Effector memory CD4-positive, alpha-beta T cell (primary cell): Measurements from ENCODE around the gene MIER2.

Experiments
- DNase-seq, 3 donors: peaks; one replicate each; pipeline ENCODE4 v3.0.0-alpha.2; 2020
- H3K27ac ChIP-seq: 2 replicates; pipeline ENCODE4 v1.7.0; 2013; ENCODE audit warnings: mild to moderate bottlenecking, low read length, moderate library complexity; ENCODE audit not compliant: insufficient read depth, poor library complexity, severe bottlenecking
- H3K27me3 ChIP-seq: replicated peaks from 2 replicates; pipeline ENCODE4 v1.7.0; 2013; ENCODE audit warnings: mild to moderate bottlenecking, low read length; ENCODE audit not compliant: insufficient read depth, control insufficient read depth, poor library complexity, severe bottlenecking
- H3K36me3 ChIP-seq: 2 replicates; pipeline ENCODE4 v1.7.0; 2013; ENCODE audit warnings: mild to moderate bottlenecking, low read length, moderate library complexity; ENCODE audit not compliant: control insufficient read depth, insufficient read depth
- H3K4me1 ChIP-seq: 2 replicates; pipeline ENCODE4 v1.7.0; 2013; ENCODE audit warnings: low read length, mild to moderate bottlenecking; ENCODE audit not compliant: control insufficient read depth, insufficient read depth, poor library complexity, severe bottlenecking
- H3K4me3 ChIP-seq: 2 replicates; pipeline ENCODE4 v1.7.0; 2013; ENCODE audit warnings: low read length, low read depth, mild to moderate bottlenecking; ENCODE audit not compliant: insufficient read depth, poor library complexity, severe bottlenecking
- H3K9me3 ChIP-seq: 2 replicates; pipeline ENCODE4 v1.7.0; 2013; ENCODE audit warnings: mild to moderate bottlenecking, low read length, moderate library complexity; ENCODE audit not compliant: control insufficient read depth

MIER2 gene

DNA sequence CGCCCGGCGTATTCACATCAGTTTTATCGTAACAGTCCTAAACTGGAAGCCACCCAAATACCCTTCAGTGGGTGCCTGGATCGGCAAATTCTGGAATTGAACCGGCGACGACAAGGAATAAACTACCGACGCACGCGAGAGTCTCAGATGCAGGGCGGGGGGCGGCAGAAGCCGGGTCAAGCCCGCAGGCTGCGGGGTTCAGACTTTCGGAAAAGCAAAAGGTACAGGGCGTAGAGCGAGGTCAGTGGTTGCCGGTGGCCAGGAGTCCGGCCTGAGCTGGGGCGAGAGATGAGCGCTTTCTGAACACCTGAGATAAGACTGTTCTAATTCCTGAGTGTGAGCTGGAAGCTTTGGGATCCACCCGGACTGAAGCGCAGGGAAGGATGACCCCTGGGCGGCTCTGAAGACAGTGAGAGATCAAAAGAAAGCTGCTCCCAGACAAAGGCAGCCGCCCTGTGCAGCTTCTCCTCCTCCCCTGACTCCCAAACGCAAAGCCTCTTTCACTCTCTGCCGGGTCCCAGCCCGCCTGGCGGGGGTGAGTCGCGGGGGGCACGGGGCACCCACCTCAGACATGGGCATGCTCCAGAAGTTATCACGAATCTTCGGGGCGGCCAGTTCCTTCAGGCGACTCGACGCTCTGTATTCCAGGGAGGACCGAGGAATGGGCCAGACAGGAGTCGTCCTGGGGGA lies 26.2 kb upstream of the MIER2 start:
- Histone ChIP-seq H3K27me3 (peaks cover 5% of the 10 kb centered on the region), H3K9me3 (no peaks in the 10 kb centered on the region), H3K36me3 (no peaks in the 10 kb centered on the region), H3K4me1 (no peaks in the 10 kb centered on the region), H3K27ac (no peak overlapping the region), H3K4me3 (no peak overlapping the region)
- no peak for DNase-seq

DNA sequence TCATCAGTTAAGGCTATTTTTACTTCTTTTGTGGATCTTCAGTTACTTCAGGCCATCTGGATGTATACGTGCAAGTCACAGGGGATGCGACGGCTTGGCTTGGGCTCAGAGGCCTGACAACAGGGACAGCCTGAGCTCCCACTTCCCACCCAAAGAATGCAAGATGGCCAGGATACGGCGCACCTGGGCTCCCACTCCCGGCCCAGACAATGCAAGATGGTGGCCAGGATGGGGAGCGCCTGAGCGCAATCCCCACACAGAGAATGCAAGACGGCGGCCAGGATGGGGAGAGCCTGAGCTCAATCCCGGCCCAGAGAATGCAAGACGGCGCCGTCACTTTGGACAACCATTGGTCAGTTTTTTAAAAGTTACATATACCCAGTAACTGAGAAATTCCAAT lies 25.3 kb upstream of the MIER2 start:
- Histone ChIP-seq H3K4me3 (no peak overlapping the region), H3K4me1 (no peaks in the 10 kb centered on the region), H3K27ac (no peak overlapping the region), H3K9me3 (no peaks in the 10 kb centered on the region), H3K27me3 (peaks cover 5% of the 10 kb centered on the region), H3K36me3 (no peaks in the 10 kb centered on the region)
- DNase-seq = no peak

DNA sequence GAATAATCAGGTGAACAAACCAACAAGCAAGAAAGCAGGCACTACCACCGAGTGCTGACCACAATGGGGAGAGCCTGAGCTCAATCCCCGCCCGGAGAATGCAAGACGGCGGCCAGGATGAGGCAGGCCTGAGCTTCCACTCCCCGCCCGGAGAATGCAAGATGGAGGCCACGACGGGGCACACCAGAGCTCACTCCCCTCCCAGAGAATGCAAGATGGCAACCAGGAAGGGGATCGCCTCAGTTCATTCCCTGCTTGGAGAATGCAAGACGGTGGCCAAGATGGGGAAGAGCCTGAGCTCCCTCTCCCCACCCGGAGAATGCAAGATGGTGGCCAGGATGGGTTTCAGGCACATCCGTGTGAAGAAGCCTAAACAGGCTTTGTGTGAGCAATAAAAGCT lies 24.7 kb upstream of the MIER2 start:
- peaks cover 5% of the 10 kb centered on the region for H3K27me3 ChIP-seq
- H3K4me3 ChIP-seq = no peak overlapping the region
- no peak for DNase-seq
- no peaks in the 10 kb centered on the region for H3K4me1 ChIP-seq
- H3K27ac ChIP-seq = no peak overlapping the region
- H3K36me3 ChIP-seq = no peaks in the 10 kb centered on the region
- H3K9me3 ChIP-seq = no peaks in the 10 kb centered on the region

DNA sequence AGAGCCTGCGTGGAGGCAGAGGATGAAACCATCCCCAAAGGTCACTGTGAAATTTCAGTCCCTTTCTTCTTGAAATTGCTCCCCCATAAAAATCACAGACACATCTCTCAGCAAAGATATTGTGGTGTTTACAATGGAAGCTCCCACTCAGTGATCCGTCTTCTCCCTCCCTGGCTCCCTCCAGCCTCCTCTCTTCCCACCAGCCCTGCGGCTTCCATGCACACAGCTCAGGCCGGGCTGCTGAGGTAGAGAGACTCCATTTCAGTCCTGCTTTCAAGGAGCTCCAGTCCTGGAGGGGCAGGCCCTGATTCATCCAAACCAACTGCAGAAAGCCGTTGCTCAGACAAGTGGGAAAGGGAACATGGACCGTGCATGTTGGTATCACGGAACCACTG lies 24.0 kb upstream of the MIER2 start:
- Histone ChIP-seq H3K36me3 (no peaks in the 10 kb centered on the region), H3K4me1 (no peaks in the 10 kb centered on the region), H3K9me3 (no peaks in the 10 kb centered on the region), H3K27me3 (peaks cover 5% of the 10 kb centered on the region), H3K4me3 (no peak overlapping the region), H3K27ac (no peak overlapping the region)
- no peak for DNase-seq

DNA sequence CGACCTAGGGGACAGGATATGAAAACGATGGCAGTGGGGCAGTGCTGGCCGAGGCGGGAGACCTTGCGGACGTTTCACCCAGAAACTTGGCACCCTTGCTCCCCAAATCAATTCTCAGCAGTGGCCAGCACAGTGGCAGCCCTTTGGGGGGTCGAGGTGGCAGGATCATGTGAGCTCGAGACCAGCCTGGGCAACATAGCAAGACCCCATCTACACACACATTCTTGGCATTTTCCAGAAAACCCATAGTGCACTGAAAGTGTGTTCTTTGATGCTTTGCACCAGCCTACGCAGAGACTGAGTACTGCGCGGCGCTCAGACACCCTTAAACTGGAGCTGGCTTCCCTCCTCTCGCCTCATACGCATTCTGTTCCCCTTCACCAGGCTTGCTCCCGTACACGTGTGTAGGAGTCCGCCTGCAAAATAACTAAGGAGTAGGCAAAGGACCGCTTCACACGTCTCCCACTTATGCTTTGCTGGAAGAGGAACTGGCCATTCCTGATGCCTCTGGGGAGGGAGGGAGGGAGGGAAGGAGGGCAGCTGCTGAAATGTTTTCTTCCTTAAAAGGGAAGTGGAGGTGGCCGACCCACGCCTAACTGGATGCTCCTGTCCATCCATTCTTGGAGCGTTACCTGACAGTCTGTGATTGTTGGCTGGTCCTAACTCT lies 23.5 kb upstream of the MIER2 start:
- Histone ChIP-seq H3K36me3 (no peaks in the 10 kb centered on the region), H3K4me1 (no peaks in the 10 kb centered on the region), H3K9me3 (no peaks in the 10 kb centered on the region), H3K27me3 (peaks cover 2% of the 10 kb centered on the region), H3K4me3 (no peak overlapping the region), H3K27ac (no peak overlapping the region)
- no peak for DNase-seq

DNA sequence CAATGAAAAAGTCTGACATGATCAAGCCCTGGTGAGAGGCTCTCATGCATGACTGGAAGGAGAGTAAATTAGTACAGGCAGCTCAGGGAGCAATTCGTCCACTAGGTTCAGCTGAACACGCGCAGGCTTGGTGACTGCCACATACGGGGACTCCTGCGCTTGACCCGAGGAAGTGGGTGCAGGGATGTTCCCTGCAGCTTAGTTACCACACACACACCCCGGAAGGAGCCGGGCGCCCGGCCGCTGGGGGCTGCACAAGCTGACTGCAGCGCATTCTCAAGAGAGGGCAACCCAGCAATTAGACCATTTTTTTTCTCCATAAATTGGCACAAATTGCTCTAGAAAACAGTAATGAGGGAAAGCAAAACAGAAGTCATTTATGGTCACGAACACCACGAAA lies 23.0 kb upstream of the MIER2 start:
- H3K4me1 ChIP-seq = no peaks in the 10 kb centered on the region
- H3K36me3 ChIP-seq = no peaks in the 10 kb centered on the region
- H3K27me3 ChIP-seq = no peaks in the 10 kb centered on the region
- H3K27ac ChIP-seq = no peak overlapping the region
- no peaks in the 10 kb centered on the region for H3K9me3 ChIP-seq
- no peak overlapping the region for H3K4me3 ChIP-seq
- DNase-seq = no peak

DNA sequence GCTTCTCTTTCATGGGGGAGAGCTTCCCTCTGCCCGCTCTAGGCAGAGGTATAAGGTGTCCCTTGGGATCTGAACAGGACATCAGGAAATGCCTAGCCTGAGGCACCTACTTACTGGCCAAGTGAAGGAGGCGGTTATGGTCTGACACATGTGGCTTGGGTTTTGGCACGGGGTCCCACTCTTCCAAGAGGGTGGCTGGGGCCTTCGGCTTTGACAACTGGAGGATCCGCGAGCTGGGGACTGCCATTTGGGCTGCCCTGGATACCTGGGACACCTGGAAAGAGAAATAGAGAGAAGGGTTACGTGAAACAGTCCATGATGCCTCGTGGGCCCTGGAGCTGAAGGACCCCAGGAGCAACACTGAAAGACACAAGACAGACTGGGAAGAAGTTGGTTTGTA lies 22.4 kb upstream of the MIER2 start:
- H3K27me3 ChIP-seq = no peaks in the 10 kb centered on the region

DNA sequence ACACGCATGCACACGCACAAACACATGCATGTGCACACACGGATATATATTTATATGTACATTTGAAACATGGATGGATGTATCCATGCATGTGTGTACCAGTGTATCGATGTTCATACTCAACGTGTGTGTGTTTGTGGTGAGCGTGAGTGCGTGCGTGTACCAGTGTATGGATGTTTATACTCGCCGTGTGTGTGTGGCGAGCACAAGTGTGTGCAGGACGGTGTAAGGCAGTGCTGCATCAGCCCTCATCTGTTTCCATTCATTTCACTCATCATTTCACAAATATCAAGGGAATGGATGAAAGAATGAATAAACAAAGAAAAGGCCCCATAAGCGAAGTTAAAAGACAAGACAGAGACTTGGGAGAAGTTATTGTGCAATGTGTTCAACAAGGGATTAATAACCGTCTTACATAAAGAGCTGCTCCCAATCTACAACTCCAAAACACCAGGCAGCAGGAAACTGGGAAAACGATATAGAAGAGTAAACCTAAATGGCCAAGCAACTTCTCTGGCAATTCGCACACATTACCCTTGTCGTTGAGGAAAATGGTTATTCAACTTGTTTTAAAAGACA lies 21.7 kb upstream of the MIER2 start:
- H3K4me3 ChIP-seq = no peak overlapping the region
- H3K36me3 ChIP-seq = no peaks in the 10 kb centered on the region
- no peak overlapping the region for H3K27ac ChIP-seq
- no peaks in the 10 kb centered on the region for H3K4me1 ChIP-seq
- H3K27me3 ChIP-seq = no peaks in the 10 kb centered on the region
- H3K9me3 ChIP-seq = no peaks in the 10 kb centered on the region
- DNase-seq = no peak

More for the DNA sequence above, 22.4 kb upstream of the MIER2 start:
- DNase-seq = no peak
- no peak overlapping the region for H3K4me3 ChIP-seq
- H3K36me3 ChIP-seq = no peaks in the 10 kb centered on the region
- no peaks in the 10 kb centered on the region for H3K4me1 ChIP-seq
- H3K9me3 ChIP-seq = no peaks in the 10 kb centered on the region
- H3K27ac ChIP-seq = no peak overlapping the region

DNA sequence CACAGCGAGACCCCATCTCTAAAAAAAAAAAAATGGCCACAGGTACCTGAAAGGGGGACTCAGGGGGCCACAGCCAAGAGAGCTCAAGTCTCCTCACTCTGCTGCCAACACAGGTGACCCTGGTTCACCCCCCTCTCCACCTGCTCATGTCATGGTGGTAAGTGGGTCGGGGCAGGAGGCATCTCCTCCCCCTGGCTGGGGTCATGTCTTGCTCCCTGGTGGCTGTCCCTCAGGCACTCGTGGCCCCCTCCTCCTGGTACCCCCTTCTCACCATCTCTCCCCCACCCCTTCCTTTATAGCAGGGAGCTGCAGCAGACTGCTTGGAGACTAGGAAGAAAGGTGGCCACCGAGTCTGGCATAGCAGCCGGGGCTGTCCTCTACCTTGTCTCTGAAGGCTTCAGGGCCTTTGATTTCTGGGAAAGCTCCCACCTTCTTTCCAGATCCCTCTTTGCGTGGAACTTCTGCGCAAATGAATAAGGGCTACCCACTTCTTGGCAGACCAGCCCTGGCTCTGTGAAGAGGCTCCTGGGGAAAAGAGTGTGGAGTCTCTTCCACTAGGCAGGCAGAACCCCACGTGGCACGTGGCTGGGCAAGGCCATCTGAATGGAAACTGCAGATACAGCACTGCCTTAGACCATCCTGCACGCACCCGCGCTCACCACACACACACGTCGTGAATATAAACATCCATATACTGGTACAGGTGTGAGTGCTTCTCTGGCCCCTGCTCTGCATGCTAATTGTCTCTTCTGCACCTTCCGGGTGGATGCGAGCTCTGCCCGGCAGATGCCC lies 20.1 kb upstream of the MIER2 start:
- no peaks in the 10 kb centered on the region for H3K36me3 ChIP-seq
- no peak for DNase-seq

DNA sequence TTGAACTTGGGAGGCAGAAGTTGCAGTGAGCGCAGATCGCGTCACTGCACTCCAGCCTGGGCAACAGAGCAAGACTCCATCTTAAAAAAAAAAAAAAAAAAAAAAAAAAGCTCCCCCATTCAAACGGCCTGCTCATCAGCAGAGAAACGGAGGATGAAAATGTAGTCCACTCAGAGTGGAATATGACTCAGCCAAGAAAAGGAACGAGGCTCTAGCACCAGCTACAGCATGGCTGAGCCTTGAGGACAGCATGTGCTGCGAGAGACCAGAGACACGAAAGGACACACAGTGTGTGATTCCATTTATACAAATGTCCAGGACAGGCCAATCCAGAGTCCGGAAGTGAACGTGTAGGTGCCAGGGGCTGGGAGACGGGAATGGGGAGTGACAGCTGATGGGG lies 18.1 kb upstream of the MIER2 start:
- Histone ChIP-seq H3K4me1 (no peaks in the 10 kb centered on the region), H3K4me3 (no peak overlapping the region), H3K9me3 (no peaks in the 10 kb centered on the region), H3K27ac (no peak overlapping the region), H3K27me3 (no peaks in the 10 kb centered on the region), H3K36me3 (no peaks in the 10 kb centered on the region)
- DNase-seq = no peak

More for the DNA sequence above, 20.1 kb upstream of the MIER2 start:
- H3K4me3 ChIP-seq = no peak overlapping the region
- no peaks in the 10 kb centered on the region for H3K9me3 ChIP-seq
- H3K27ac ChIP-seq = no peak overlapping the region
- H3K27me3 ChIP-seq = no peaks in the 10 kb centered on the region
- H3K4me1 ChIP-seq = no peaks in the 10 kb centered on the region
